GM12865 (cell line): ENCODE data around the gene DDX53.

Source experiments
- DNase-seq: peaks from one replicate; pipeline ENCODE4 v3.0.0; 2010; ENCODE audit warnings: low read depth
- H3K4me3 ChIP-seq: 2 replicates; pipeline ENCODE4 v1.5.1; 2011; ENCODE audit warnings: mild to moderate bottlenecking, low read depth, low read length, control low read depth
- CTCF ChIP-seq: IDR thresholded peaks from 2 replicates; pipeline ENCODE4 v1.5.1; 2011; ENCODE audit warnings: low read length, control low read depth, low read depth, inconsistent platforms; ENCODE audit not compliant: insufficient read depth; ENCODE audit errors: missing control alignments

DDX53 gene

GRCh38 chrX:22968494-22968893 lies 31.3 kb upstream of the DDX53 start:
- DNase-seq, result no peak
- no peak for TF ChIP-seq CTCF
- no peak overlapping the region for H3K4me3 ChIP-seq

DNA sequence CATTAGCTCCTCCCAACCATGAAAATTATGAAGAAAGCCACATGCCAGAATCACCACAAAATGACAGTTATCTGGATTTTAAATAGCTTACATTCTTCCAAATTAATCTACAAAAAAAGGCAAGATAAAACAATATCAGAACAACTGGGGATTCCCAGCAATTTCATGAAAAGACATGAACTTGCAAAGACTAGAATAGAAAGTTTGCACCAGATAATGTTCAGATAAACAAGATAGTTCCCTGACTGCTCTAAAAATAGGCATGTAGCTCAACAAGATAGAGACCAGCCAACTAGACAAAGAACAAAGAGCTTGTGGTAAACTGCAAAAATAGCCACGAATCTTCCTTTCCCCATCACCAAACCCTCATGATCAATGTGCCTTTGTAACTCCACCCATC lies 30.3 kb upstream of the DDX53 start:
- TF ChIP-seq CTCF, result no peak
- H3K4me3 ChIP-seq, result no peak overlapping the region
- DNase-seq, result no peak

DNA sequence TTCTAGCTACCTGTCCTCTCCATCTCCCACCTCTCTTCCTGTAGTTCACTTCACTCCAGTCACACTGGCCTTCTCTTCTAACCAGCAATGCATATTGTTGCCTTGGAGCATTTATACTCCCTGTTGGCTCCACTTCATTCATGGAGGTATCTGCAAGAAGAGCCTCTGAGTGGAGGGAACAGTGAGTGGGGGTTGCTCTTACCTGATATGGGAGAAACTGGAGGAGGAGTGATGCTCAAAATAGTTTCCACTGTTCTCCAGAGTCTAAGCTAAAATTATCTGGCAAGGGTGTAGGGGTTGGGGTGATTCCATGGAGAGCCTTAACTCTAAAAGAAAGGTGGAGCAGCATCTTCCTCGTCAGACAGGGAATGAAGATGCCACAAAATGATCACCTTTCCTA lies 28.9 kb upstream of the DDX53 start:
- no peak overlapping the region for H3K4me3 ChIP-seq
- TF ChIP-seq CTCF, result no peak
- no peak for DNase-seq

DNA sequence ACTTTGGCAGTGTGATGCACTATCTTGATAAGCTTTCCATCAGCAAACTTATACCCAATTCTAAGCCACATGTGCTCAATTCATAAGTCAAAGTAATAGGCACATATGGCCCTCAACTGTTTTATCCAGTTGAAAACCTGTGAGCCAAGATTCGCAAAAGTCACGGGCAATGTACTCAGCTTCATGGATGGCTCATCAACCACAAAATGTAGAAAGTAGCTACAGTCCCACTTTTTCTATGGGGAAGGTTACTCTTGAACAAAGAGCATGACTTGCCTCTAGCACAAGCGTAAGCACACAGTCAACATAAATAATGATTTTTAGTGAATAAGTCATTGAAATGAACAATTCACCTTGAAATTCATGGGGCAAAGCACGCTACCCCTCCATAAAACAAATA lies 25.1 kb upstream of the DDX53 start:
- H3K4me3 ChIP-seq, result no peak overlapping the region
- TF ChIP-seq CTCF, result no peak
- DNase-seq, result no peak

DNA sequence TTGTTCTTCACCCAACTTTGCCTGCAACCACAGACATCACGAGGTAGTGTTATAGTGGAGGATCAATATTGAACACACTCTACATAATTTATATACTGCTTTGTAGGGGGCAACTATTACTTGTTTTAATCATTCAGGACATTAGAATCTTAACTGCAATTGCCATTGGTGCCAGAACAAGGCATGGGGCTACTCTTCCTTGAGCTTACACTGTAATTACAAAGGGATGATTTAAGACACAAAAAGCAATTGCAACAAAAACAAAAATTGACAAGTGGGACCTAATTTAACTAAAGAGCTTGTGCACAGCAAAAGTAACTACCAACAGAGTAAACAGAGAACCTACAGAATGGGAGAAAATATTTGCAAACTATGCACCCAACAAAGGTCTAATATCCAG lies 24.0 kb upstream of the DDX53 start:
- no peak for TF ChIP-seq CTCF
- H3K4me3 ChIP-seq, result no peak overlapping the region
- DNase-seq, result no peak

DNA sequence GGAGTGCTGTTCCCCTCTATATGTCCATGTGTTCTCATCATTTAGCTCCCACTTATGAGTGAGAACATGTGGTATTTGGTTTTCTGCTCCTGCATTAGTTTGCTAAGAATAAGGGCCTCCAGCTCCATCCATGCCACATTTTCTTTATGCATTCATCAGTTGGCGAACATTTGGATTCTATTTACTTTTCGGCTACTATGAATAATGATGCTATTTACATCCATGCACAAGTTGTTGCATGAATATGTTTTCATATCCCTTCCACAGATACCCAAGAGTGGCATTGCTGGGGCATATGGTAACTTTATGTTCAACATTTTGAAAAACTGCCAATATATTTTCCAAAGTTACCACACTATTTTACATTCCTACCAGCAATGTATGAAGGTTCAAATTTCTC lies 13.8 kb upstream of the DDX53 start:
- H3K4me3 ChIP-seq, result no peak overlapping the region
- no peak for DNase-seq
- no peak for TF ChIP-seq CTCF

DNA sequence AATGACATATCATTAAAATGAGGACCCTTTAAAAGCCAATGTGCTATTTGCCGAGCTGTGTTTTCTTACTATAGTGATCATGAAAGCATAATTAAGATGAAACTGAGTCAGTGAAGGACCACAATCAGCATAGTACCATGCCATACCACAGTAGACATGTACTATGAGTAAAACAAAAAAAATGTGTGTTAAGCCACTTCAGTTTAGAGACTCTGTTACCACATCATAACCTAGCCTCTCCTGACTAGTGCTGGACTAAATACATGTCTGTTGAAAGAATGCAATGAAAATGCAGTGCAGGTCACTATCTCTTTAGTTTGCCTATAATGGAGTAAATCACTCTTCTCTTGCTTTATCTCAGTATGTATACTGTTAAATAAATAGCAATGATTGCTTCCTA lies 12.3 kb upstream of the DDX53 start:
- no peak for DNase-seq
- TF ChIP-seq CTCF, result no peak
- no peak overlapping the region for H3K4me3 ChIP-seq
